ENCODE measurements around the gene COQ9. TPM values are rescaled to one million over a fixed set of nuclear protein-coding genes. Genes with fewer than 3 reads are reported as not detected.
A peak's percentile ranks its signal among the peaks of the same experiment; 100 is the strongest.
"Not testable (repeated sequence)": the region's sequence is repeated elsewhere in the genome, so short reads cannot be mapped to it uniquely, and the experiment has no call there.

COQ9 gene
- total RNA-seq, 2 experiments from 2014 or later: 37.1 to 40.3 TPM

GRCh38 chr16:57486858-57487834 is 39.9 kb downstream of the COQ9 start:
- Mint-ChIP-seq H3K4me3 (peak overlapping the region; percentile 82), H3K27ac (peak overlapping the region; percentile 82), H3K9me3 (no peaks in the 10 kb centered on the region), H3K36me3 (no peaks in the 10 kb centered on the region), H3K27me3 (peaks cover 14% of the 10 kb centered on the region), H3K4me1 (peaks cover 13% of the 10 kb centered on the region)
- DNase-seq (no peak), ATAC-seq (ENCODE audit: low read depth) (no peak)
- POLR2A ChIA-PET: interaction anchor here (1.2 to 2.4 kb wide), 6 partner anchors 14 to 50 kb away, joined by 3 to 10 read pairs (median 5); partner anchors contain the start of genes CCDC102A, CIAPIN1, COQ9 and POLR2C

DNA sequence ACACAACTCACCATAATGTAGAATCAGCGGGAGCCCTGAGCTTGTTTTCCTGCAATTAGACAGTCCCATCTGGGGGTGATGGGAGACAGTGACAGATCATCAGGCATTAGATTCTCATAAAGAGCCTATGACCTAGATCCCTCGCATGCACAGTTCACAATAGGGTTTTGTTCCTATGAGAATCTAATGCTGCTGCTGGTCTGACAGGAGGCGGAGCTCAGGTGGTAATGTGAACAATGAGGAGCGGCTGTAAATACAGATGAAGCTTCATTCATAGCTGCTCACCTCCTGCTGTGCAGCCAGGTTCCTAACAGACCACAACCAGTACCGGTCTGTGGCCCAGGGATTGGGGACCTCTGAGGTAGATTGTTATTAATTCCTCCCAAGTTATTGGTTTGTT is 42.0 kb downstream of the COQ9 start:
- no peak for DNase-seq
- no peak overlapping the region for H3K27ac Mint-ChIP-seq
- H3K4me1 Mint-ChIP-seq: peaks cover 15% of the 10 kb centered on the region
- peaks cover 21% of the 10 kb centered on the region for H3K27me3 Mint-ChIP-seq
- H3K9me3 Mint-ChIP-seq: no peaks in the 10 kb centered on the region
- no peaks in the 10 kb centered on the region for H3K36me3 Mint-ChIP-seq
- POLR2A ChIA-PET: no interaction called here
- ATAC-seq (ENCODE audit: low read depth): no peak
- no peak overlapping the region for H3K4me3 Mint-ChIP-seq

GRCh38 chr16:57493767-57494166 is 46.5 kb downstream of the COQ9 start:
- H3K9me3 Mint-ChIP-seq: no peaks in the 10 kb centered on the region
- no peak overlapping the region for H3K27ac Mint-ChIP-seq
- peaks cover 2% of the 10 kb centered on the region for H3K4me1 Mint-ChIP-seq
- H3K4me3 Mint-ChIP-seq: no peak overlapping the region
- POLR2A ChIA-PET: no interaction called here
- DNase-seq (no peak), ATAC-seq (ENCODE audit: low read depth) (no peak)
- no peaks in the 10 kb centered on the region for H3K36me3 Mint-ChIP-seq
- peaks cover 18% of the 10 kb centered on the region for H3K27me3 Mint-ChIP-seq

DNA sequence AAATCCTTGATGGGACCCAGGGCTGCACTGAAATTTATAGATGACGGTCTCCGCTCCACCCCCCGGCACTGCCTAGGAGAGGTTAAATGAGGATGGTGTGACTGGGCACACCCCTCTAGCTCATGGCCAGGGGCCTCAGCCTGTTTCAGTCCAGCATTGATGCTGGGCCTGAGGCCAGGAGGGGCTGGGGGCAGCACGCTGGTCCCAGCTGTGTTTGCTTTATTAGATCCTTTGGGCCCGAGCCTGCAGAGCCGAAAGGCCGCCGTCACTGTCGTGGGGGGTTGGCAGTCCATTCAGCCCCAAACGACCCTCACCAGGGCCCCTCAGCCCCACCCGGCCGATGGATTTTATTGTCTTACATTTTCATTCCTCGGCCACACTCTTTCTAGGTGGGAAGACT is 49.8 kb downstream of the COQ9 start:
- H3K4me1 Mint-ChIP-seq: peaks cover 24% of the 10 kb centered on the region
- POLR2A ChIA-PET: no interaction called here
- DNase-seq: no peak
- no peaks in the 10 kb centered on the region for H3K36me3 Mint-ChIP-seq
- H3K9me3 Mint-ChIP-seq: no peaks in the 10 kb centered on the region
- no peak for ATAC-seq (ENCODE audit: low read depth)
- no peak overlapping the region for H3K4me3 Mint-ChIP-seq
- no peak overlapping the region for H3K27ac Mint-ChIP-seq
- peaks cover 7% of the 10 kb centered on the region for H3K27me3 Mint-ChIP-seq

- H3K4me3 Mint-ChIP-seq: no peak overlapping the region
- no peaks in the 10 kb centered on the region for H3K9me3 Mint-ChIP-seq
- H3K27me3 Mint-ChIP-seq: no peaks in the 10 kb centered on the region
- POLR2A ChIA-PET: no interaction called here
- no peaks in the 10 kb centered on the region for H3K36me3 Mint-ChIP-seq
- DNase-seq: no peak
- peaks cover 22% of the 10 kb centered on the region for H3K4me1 Mint-ChIP-seq
- ATAC-seq (ENCODE audit: low read depth): no peak
- no peak overlapping the region for H3K27ac Mint-ChIP-seq
Measured at GRCh38 chr16:57498031-57498430, 50.8 kb downstream of the COQ9 start.

GRCh38 chr16:57499941-57500340 is 52.7 kb downstream of the COQ9 start:
- H3K27ac Mint-ChIP-seq: peak overlapping the region; percentile 81
- not testable (repeated sequence) for H3K4me3 Mint-ChIP-seq; H3K9me3 Mint-ChIP-seq; H3K36me3 Mint-ChIP-seq; ATAC-seq (ENCODE audit: low read depth); DNase-seq; H3K27me3 Mint-ChIP-seq
- POLR2A ChIA-PET: interaction anchor here (0.7 to 1.5 kb wide), 3 partner anchors 38 to 236 kb away, joined by 3 to 5 read pairs (median 3); partner anchors contain the start of genes ADGRG5, KATNB1 and POLR2C
- H3K4me1 Mint-ChIP-seq: peaks cover 22% of the 10 kb centered on the region

DNA sequence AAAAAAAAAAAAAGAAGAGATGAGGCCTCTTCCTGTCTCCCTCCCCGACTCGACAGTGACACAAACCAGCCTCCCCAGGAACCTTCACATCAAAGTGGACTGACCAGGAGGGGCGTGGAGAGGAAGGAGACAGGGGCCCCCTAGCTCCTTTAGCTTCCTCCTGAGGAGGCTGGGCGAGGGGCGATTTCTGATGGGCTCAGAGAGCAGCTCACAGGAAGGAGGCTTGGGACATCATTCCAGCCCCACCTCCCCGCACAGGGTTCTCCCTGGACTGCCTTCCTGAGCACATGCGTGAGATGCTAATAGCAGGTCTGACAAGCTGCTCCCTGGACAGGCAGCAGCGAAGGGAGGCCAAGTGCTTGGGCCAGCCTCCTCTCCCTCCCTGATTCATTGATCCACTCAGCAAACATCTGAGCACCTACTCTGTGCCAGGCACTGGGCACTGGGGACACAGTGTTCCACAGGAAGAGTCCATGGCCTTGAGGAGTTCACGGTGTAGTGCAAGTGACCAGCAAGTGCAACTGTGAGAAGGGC is 53.4 kb downstream of the COQ9 start:
- H3K4me3 Mint-ChIP-seq: peak overlapping the region; percentile 29
- no peaks in the 10 kb centered on the region for H3K9me3 Mint-ChIP-seq
- peak overlapping the region; percentile 81 for H3K27ac Mint-ChIP-seq
- H3K4me1 Mint-ChIP-seq: peaks cover 22% of the 10 kb centered on the region
- no peaks in the 10 kb centered on the region for H3K36me3 Mint-ChIP-seq
- peak; percentile 61 for DNase-seq
- ATAC-seq (ENCODE audit: low read depth): peak; percentile 91
- POLR2A ChIA-PET: interaction anchor here (0.7 to 1.5 kb wide), 6 partner anchors 13 to 310 kb away, joined by 3 to 7 read pairs (median 4); partner anchors contain the start of genes ADGRG5 and POLR2C
- no peaks in the 10 kb centered on the region for H3K27me3 Mint-ChIP-seq

GRCh38 chr16:57501492-57501891 is 54.2 kb downstream of the COQ9 start:
- H3K4me1 Mint-ChIP-seq: peaks cover 22% of the 10 kb centered on the region
- POLR2A ChIA-PET: interaction anchor here (0.7 to 1.5 kb wide), 5 partner anchors 14 to 85 kb away, joined by 3 to 5 read pairs (median 4); partner anchors contain the start of gene ADGRG5
- H3K9me3 Mint-ChIP-seq: no peaks in the 10 kb centered on the region
- H3K4me3 Mint-ChIP-seq: peak overlapping the region; percentile 11
- H3K36me3 Mint-ChIP-seq: no peaks in the 10 kb centered on the region
- no peaks in the 10 kb centered on the region for H3K27me3 Mint-ChIP-seq
- H3K27ac Mint-ChIP-seq: peak overlapping the region; percentile 81
- ATAC-seq (ENCODE audit: low read depth): no peak
- no peak for DNase-seq

GRCh38 chr16:57502048-57502775 is 54.9 kb downstream of the COQ9 start:
- DNase-seq: no peak
- POLR2A ChIA-PET: interaction anchor here (0.7 to 1.3 kb wide), 2 partner anchors 42 to 86 kb away, joined by 4 to 5 read pairs; no protein-coding TSS in a partner anchor
- H3K4me1 Mint-ChIP-seq: peaks cover 22% of the 10 kb centered on the region
- H3K9me3 Mint-ChIP-seq: no peaks in the 10 kb centered on the region
- no peak for ATAC-seq (ENCODE audit: low read depth)
- H3K27me3 Mint-ChIP-seq: no peaks in the 10 kb centered on the region
- H3K27ac Mint-ChIP-seq: peak overlapping the region; percentile 30
- H3K36me3 Mint-ChIP-seq: no peaks in the 10 kb centered on the region
- H3K4me3 Mint-ChIP-seq: no peak overlapping the region

GRCh38 chr16:57503366-57503765 is 56.1 kb downstream of the COQ9 start:
- Mint-ChIP-seq H3K4me3 (no peak overlapping the region), H3K36me3 (no peaks in the 10 kb centered on the region), H3K27ac (no peak overlapping the region), H3K4me1 (peaks cover 23% of the 10 kb centered on the region), H3K27me3 (no peaks in the 10 kb centered on the region), H3K9me3 (no peaks in the 10 kb centered on the region)
- DNase-seq (no peak), ATAC-seq (ENCODE audit: low read depth) (no peak)
- POLR2A ChIA-PET: no interaction called here

- POLR2A ChIA-PET: no interaction called here
- ATAC-seq (ENCODE audit: low read depth): no peak
- Mint-ChIP-seq H3K4me1 (peaks cover 22% of the 10 kb centered on the region), H3K36me3 (no peaks in the 10 kb centered on the region), H3K4me3 (no peak overlapping the region), H3K9me3 (no peaks in the 10 kb centered on the region), H3K27me3 (no peaks in the 10 kb centered on the region), H3K27ac (no peak overlapping the region)
- no peak for DNase-seq
Measured at GRCh38 chr16:57504001-57504400, 56.7 kb downstream of the COQ9 start.

DNA sequence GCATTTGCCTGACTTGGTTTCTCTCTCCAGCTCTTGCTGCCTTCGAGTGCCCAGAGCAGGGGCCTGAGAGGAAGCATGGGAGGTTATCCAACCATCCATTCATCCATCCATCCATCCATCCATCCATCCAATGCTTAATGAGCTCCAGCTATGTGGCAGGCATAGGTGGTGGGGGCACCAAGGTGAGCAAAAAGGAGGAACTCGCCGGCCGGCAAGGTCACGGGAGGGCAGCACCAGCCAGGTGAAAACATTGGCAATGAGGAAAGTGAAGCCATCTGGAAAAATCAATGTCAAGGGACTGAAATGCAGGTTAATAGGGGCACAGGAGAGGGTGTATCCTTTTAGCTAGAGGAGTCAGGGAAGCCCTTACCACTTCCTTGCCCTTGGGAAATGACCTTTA is 57.2 kb downstream of the COQ9 start:
- Mint-ChIP-seq H3K9me3 (no peaks in the 10 kb centered on the region), H3K4me1 (peaks cover 19% of the 10 kb centered on the region)
- POLR2A ChIA-PET: interaction anchor here (0.7 kb wide), 1 partner anchor 481 kb away, joined by 4 read pairs; no protein-coding TSS in a partner anchor

DNA sequence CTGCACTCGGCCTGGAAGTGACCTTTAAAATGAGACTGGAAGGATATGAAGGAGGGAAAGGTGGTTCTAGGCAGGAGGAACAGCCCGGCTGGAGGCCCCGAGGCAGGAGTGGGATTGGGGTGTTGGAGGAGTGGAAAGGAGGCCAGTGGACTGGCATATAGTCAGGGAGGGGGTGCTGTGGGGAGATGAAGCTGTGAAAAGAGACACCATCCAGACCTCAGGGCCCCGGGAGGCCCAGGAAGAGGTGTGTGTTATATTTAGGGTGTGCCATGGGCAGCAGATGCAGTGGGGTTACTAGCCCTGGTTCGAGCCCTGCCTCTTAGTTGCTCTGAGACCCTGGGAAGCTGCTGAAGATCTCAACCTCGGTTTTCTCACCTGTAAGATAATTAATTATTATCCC is 57.9 kb downstream of the COQ9 start:
- no peaks in the 10 kb centered on the region for H3K9me3 Mint-ChIP-seq
- ATAC-seq (ENCODE audit: low read depth) (no peak), DNase-seq (no peak)
- H3K4me1 Mint-ChIP-seq: peaks cover 15% of the 10 kb centered on the region
- H3K4me3 Mint-ChIP-seq: no peak overlapping the region
- H3K27ac Mint-ChIP-seq: no peak overlapping the region
- POLR2A ChIA-PET: interaction anchor here (0.7 kb wide), 1 partner anchor 482 kb away, joined by 4 read pairs; no protein-coding TSS in a partner anchor
- no peaks in the 10 kb centered on the region for H3K36me3 Mint-ChIP-seq
- H3K27me3 Mint-ChIP-seq: no peaks in the 10 kb centered on the region

More for the DNA sequence above, 57.2 kb downstream of the COQ9 start:
- DNase-seq (no peak), ATAC-seq (ENCODE audit: low read depth) (no peak)
- H3K27me3 Mint-ChIP-seq: no peaks in the 10 kb centered on the region
- no peaks in the 10 kb centered on the region for H3K36me3 Mint-ChIP-seq
- no peak overlapping the region for H3K27ac Mint-ChIP-seq
- no peak overlapping the region for H3K4me3 Mint-ChIP-seq
